Activated T-helper 17 cell treated with anti-CD3 and anti-CD28 coated beads, Interleukin-2, amount 50 U/mL, for 72 hours (primary cell): ENCODE measurements around the gene RAB17. TPM values are rescaled to one million over a fixed set of nuclear protein-coding genes. Genes with fewer than 3 reads are reported as not detected.

Experiments
- ATAC-seq: fragments of 150-1000 bp; cut with Tn5 transposase; replicated peaks from 2 replicates; pipeline ENCODE4 v1.10.0; 2021; ENCODE audit warnings: mild to moderate bottlenecking, moderate library complexity
- H3K27ac Mint-ChIP-seq: one replicate; pipeline ENCODE4 v1.8.0; 2022; ENCODE audit warnings: mixed read lengths
- H3K27me3 Mint-ChIP-seq: one replicate; pipeline ENCODE4 v1.8.0; 2022; ENCODE audit warnings: mixed read lengths
- H3K36me3 Mint-ChIP-seq: one replicate; pipeline ENCODE4 v1.8.0; 2022; ENCODE audit warnings: low read depth, mild to moderate bottlenecking, mixed read lengths
- H3K4me1 Mint-ChIP-seq: one replicate; pipeline ENCODE4 v1.8.0; 2022; ENCODE audit warnings: mixed read lengths
- H3K4me3 Mint-ChIP-seq: one replicate; pipeline ENCODE4 v1.8.0; 2022; ENCODE audit warnings: mild to moderate bottlenecking, mixed read lengths
- H3K9me3 Mint-ChIP-seq: one replicate; pipeline ENCODE4 v1.8.0; 2022; ENCODE audit warnings: mixed read lengths
- total RNA-seq, 2 donors: library from RNA; stranded (reverse); gene quantifications; one replicate each; pipeline ENCODE4 v1.2.3, GENCODE V29; 2022

The RAB17 gene
- total RNA-seq, 2 donors from 2014 or later, result 0.43 to 2.5 TPM

- peaks cover 28% of the 10 kb centered on the region for H3K27me3 Mint-ChIP-seq
- H3K4me3 Mint-ChIP-seq, result peak overlapping the region; percentile 75
- H3K36me3 Mint-ChIP-seq, result no peaks in the 10 kb centered on the region
- no peak for ATAC-seq
- no peaks in the 10 kb centered on the region for H3K9me3 Mint-ChIP-seq
- no peaks in the 10 kb centered on the region for H3K4me1 Mint-ChIP-seq
- H3K27ac Mint-ChIP-seq, result no peak overlapping the region
Measured at GRCh38 chr2:237628247-237629187, 38.0 kb upstream of the RAB17 start.

DNA sequence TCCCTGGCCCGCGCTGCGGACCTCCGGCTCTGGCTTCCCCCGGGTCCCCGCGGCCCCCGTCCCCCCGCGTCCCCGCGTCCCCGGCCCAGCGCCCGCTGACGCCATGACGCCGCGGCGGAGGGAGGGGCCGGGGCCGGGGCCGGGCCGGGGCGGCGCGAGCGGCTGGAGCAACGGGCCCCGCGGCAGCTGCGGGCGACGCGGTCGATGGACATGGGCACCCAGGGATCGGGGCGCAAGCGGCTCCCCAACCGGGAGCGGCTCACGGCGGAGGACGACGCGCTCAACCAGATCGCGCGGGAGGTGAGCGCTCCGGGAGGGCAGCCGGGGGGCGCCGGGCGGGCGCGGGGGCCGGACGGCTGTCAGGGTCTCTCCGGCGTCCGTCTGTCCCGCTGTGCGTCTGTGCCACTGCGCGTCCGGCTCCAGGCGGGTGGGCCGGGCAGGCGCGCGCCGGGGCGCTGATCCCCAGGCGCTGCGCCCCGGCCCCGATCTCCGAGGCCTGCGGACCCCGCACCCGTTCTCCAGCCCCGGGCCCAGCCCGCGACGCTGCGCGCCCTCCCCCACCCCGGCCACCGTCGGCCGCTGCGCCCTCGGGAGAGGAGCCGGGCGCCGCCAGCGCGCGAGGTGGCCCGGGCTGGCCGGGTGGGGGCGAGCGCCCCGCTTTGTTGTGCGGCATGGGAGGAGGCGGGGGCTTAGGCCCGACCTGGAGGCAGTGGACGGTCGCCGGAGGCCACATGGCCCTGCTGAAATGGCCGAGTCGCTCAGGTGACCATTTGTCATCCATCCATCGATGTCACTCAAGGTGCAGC, 37.1 kb upstream of the RAB17 start, which contains the start of gene LRRFIP1:
TSS of gene LRRFIP1 (plus strand) at position 147 of the 806 bp plus-strand sequence. CDS start at position 205, 58 bp downstream.
- H3K36me3 Mint-ChIP-seq, result no peaks in the 10 kb centered on the region
- peaks cover 24% of the 10 kb centered on the region for H3K27me3 Mint-ChIP-seq
- H3K27ac Mint-ChIP-seq, result no peak within 1 kb of the TSS
- H3K4me3 Mint-ChIP-seq, result peak within 1 kb of the TSS; percentile 75
- H3K4me1 Mint-ChIP-seq, result no peaks in the 10 kb centered on the region
- H3K9me3 Mint-ChIP-seq, result no peaks in the 10 kb centered on the region
- ATAC-seq, result peak; percentile 71

- no peaks in the 10 kb centered on the region for H3K9me3 Mint-ChIP-seq
- no peaks in the 10 kb centered on the region for H3K36me3 Mint-ChIP-seq
- peak overlapping the region; percentile 62 for H3K4me3 Mint-ChIP-seq
- ATAC-seq, result peak; percentile 14
- H3K27ac Mint-ChIP-seq, result no peak overlapping the region
- no peaks in the 10 kb centered on the region for H3K4me1 Mint-ChIP-seq
- peaks cover 24% of the 10 kb centered on the region for H3K27me3 Mint-ChIP-seq
Measured at GRCh38 chr2:237626813-237627440, 36.4 kb upstream of the RAB17 start.

GRCh38 chr2:237625777-237626176, 35.2 kb upstream of the RAB17 start:
- no peaks in the 10 kb centered on the region for H3K9me3 Mint-ChIP-seq
- H3K36me3 Mint-ChIP-seq, result no peaks in the 10 kb centered on the region
- peaks cover 21% of the 10 kb centered on the region for H3K27me3 Mint-ChIP-seq
- no peak overlapping the region for H3K27ac Mint-ChIP-seq
- H3K4me3 Mint-ChIP-seq, result no peak overlapping the region
- H3K4me1 Mint-ChIP-seq, result no peaks in the 10 kb centered on the region
- no peak for ATAC-seq

DNA sequence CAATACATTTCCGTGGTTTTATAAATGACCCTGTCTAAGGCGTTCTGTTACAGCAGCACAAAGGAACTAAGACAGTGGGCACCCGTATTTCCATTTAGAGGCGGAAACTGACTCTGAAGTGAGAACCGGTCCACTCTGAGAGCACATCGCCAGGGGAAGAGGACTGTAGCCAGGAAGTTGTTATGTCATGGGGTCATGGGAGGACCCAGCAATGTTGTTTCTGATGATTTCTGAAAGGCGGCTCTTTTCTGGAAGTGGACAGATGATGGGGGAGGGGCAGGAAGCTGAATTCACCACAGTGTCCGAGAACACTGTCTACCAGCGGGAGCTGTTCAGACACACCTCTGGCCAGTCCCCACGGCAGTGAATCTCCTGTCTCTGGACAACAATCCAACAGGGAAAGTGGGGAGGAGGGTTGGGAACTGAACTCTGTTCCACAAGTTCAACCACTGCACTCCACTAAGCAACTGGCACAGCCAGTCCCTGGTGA, 34.7 kb upstream of the RAB17 start:
- Mint-ChIP-seq H3K4me3 (no peak overlapping the region), H3K27me3 (peaks cover 20% of the 10 kb centered on the region), H3K36me3 (no peaks in the 10 kb centered on the region), H3K9me3 (no peaks in the 10 kb centered on the region), H3K27ac (no peak overlapping the region), H3K4me1 (no peaks in the 10 kb centered on the region)
- ATAC-seq, result no peak

DNA sequence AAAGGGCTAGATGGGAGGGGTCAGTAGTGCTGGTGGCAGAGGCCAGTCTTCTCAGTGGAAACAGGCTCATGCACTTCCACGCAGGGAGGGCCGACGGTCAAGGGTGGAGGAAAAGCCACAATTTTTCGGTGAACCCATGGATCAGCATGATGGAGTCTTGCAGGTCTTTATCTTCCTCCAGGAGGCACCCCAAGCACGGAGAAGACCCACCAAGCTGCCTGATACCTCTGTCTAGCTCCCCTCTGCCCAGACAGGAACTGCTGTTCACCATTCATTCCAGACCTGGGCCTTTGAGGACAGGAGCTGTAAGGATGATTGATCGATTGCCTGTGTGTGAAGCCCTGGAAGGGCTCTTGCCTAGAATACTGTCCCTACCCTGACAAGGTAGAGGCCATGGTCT, 34.0 kb upstream of the RAB17 start:
- no peak for ATAC-seq
- no peak overlapping the region for H3K4me3 Mint-ChIP-seq
- no peaks in the 10 kb centered on the region for H3K9me3 Mint-ChIP-seq

GRCh38 chr2:237623428-237624403, 33.2 kb upstream of the RAB17 start:
- no peaks in the 10 kb centered on the region for H3K4me1 Mint-ChIP-seq
- no peak overlapping the region for H3K4me3 Mint-ChIP-seq
- H3K27me3 Mint-ChIP-seq, result peaks cover 13% of the 10 kb centered on the region
- no peaks in the 10 kb centered on the region for H3K9me3 Mint-ChIP-seq
- ATAC-seq, result no peak
- H3K36me3 Mint-ChIP-seq, result no peaks in the 10 kb centered on the region
- H3K27ac Mint-ChIP-seq, result no peak overlapping the region

More for the DNA sequence above, 34.0 kb upstream of the RAB17 start:
- H3K36me3 Mint-ChIP-seq, result no peaks in the 10 kb centered on the region
- no peak overlapping the region for H3K27ac Mint-ChIP-seq
- peaks cover 13% of the 10 kb centered on the region for H3K27me3 Mint-ChIP-seq
- no peaks in the 10 kb centered on the region for H3K4me1 Mint-ChIP-seq

GRCh38 chr2:237618449-237618848, 27.9 kb upstream of the RAB17 start:
- Mint-ChIP-seq H3K4me3 (no peak overlapping the region), H3K36me3 (no peaks in the 10 kb centered on the region), H3K9me3 (no peaks in the 10 kb centered on the region), H3K4me1 (peaks cover 9% of the 10 kb centered on the region), H3K27ac (no peak overlapping the region), H3K27me3 (no peaks in the 10 kb centered on the region)
- no peak for ATAC-seq

GRCh38 chr2:237617587-237617982, 27.1 kb upstream of the RAB17 start:
- Mint-ChIP-seq H3K4me3 (peak overlapping the region; percentile 29), H3K36me3 (no peaks in the 10 kb centered on the region), H3K9me3 (no peaks in the 10 kb centered on the region), H3K27me3 (no peaks in the 10 kb centered on the region), H3K27ac (no peak overlapping the region), H3K4me1 (peaks cover 9% of the 10 kb centered on the region)
- ATAC-seq, result no peak

GRCh38 chr2:237616734-237617586, 26.4 kb upstream of the RAB17 start:
- H3K27me3 Mint-ChIP-seq, result no peaks in the 10 kb centered on the region
- H3K9me3 Mint-ChIP-seq, result no peaks in the 10 kb centered on the region
- H3K4me1 Mint-ChIP-seq, result peaks cover 9% of the 10 kb centered on the region
- no peak overlapping the region for H3K27ac Mint-ChIP-seq
- no peaks in the 10 kb centered on the region for H3K36me3 Mint-ChIP-seq
- ATAC-seq, result peak; percentile 29
- H3K4me3 Mint-ChIP-seq, result peak overlapping the region; percentile 29

DNA sequence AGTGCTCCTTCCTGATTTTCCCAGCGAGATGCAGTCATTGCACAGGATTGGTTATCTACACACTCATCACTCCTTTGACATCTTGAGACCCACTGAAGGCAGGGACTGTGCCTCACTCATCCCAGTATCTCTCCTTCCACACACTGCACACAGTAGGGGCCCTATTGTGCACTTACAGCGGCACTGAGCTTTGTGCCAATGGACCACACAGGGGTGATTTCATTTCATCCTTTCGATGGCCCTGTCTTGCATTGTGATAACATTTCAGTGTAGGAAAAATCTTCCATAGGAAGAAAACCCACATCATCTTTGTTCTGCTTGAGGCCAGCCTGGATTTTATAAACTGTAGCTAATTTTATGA, 25.8 kb upstream of the RAB17 start:
- no peak overlapping the region for H3K27ac Mint-ChIP-seq

DNA sequence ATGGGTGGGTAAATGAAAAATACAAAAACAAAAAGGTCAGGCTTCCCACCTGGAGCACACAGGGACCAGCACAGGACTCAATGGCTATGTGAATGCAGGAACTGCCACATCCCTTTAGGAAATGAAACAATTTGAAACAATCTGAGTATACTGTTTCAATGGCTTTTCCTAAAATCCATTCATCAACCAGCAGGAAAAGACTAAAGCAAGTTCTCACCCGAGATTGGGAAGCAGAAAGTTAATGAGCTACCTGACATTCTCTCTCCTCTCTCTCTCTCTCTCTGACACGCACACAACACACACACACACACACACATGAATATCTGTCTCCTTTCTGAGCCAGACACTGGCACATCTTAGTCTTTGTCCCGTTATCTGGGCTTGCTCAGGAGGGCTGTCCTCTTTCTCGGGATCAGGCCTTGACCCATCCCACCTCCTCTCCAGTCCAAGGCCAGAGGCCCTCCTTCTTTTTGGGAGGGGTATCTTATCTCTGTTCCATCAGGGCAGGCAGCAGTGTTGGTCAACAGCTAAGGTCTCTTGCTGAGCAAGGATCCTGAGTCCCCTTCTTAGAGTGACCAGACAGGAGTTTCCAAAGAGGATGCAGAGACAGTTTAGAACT, 25.2 kb upstream of the RAB17 start:
- Mint-ChIP-seq H3K27ac (no peak overlapping the region), H3K4me1 (peaks cover 9% of the 10 kb centered on the region), H3K27me3 (no peaks in the 10 kb centered on the region), H3K36me3 (no peaks in the 10 kb centered on the region), H3K4me3 (no peak overlapping the region), H3K9me3 (no peaks in the 10 kb centered on the region)
- ATAC-seq, result no peak

More for the DNA sequence above, 25.8 kb upstream of the RAB17 start:
- H3K27me3 Mint-ChIP-seq, result no peaks in the 10 kb centered on the region
- peaks cover 9% of the 10 kb centered on the region for H3K4me1 Mint-ChIP-seq
- no peak overlapping the region for H3K4me3 Mint-ChIP-seq
- H3K9me3 Mint-ChIP-seq, result no peaks in the 10 kb centered on the region
- no peaks in the 10 kb centered on the region for H3K36me3 Mint-ChIP-seq
- ATAC-seq, result no peak
